Progenitor cell of endocrine pancreas (in vitro differentiated cells): ENCODE measurements around the gene XPNPEP3. TPM values are rescaled to one million over a fixed set of nuclear protein-coding genes. Genes with fewer than 3 reads are reported as not detected.

Experiments used
- DNase-seq: peaks from one replicate; pipeline ENCODE4 v3.0.0; 2021; ENCODE audit warnings: low spot score; ENCODE audit not compliant: unreplicated experiment
- H3K27ac Mint-ChIP-seq: 2 replicates; pipeline ENCODE4 v1.8.0; 2021; ENCODE audit warnings: mild to moderate bottlenecking, moderate library complexity, mixed read lengths
- H3K27me3 Mint-ChIP-seq: 2 replicates; pipeline ENCODE4 v1.8.0; 2021; ENCODE audit warnings: mixed read lengths
- H3K36me3 Mint-ChIP-seq: 2 replicates; pipeline ENCODE4 v1.8.0; 2022; ENCODE audit warnings: mixed read lengths; ENCODE audit not compliant: insufficient read depth
- H3K4me1 Mint-ChIP-seq: 2 replicates; pipeline ENCODE4 v1.8.0; 2021; ENCODE audit warnings: low read depth, mixed read lengths
- H3K4me3 Mint-ChIP-seq: 2 replicates; pipeline ENCODE4 v1.8.0; 2021; ENCODE audit warnings: low read depth, mild to moderate bottlenecking, moderate library complexity, mixed read lengths
- H3K9me3 Mint-ChIP-seq: 2 replicates; pipeline ENCODE4 v1.8.0; 2021; ENCODE audit warnings: low read depth, mixed read lengths
- total RNA-seq: library from RNA; stranded (reverse); gene quantifications from 2 replicates; pipeline ENCODE4 v1.2.1, GENCODE V29; 2021
- TF ChIP-seq, protein P1 (sequence below): fragments of 200-600 bp; sonication (generic); IDR thresholded peaks from one replicate; pipeline ENCODE4 v1.5.0; 2021; ENCODE audit warnings: antibody characterized with exemption, mild to moderate bottlenecking; ENCODE audit not compliant: unreplicated experiment

The XPNPEP3 gene
- total RNA-seq, 1 donor from 2014 or later = 23.1 TPM

DNA sequence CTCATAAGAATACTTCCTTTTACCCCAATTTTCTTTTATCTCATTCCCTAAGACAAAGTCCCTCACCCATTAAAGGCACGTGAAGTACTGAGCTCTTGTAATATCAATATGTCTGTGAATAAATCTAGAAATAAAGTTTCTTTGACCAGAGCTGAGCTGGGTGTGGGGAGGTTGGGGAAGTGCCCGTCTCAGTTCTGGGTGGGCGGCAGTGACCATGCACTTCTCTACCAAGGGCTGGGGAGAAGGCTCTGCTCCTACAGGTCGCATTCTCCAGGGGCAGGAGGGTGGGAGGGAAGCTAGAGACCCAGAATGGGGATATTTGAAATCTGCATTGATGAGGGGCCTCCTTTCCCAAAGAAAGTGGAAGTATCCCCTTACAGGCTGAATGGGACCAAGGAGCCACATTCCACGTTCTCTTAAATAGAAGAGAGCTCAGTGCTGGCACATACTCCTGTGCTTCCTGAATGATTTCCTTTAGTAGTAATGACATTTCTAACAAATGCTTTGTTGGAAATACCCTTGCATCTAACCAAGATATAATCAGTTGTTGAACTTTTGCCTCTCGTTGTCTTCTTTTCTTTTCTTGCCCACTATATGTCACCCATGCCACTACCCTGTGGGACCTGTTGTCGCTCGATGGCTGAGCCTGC lies 110.3 kb downstream of the XPNPEP3 start:
- TF ChIP-seq, protein P1, sequence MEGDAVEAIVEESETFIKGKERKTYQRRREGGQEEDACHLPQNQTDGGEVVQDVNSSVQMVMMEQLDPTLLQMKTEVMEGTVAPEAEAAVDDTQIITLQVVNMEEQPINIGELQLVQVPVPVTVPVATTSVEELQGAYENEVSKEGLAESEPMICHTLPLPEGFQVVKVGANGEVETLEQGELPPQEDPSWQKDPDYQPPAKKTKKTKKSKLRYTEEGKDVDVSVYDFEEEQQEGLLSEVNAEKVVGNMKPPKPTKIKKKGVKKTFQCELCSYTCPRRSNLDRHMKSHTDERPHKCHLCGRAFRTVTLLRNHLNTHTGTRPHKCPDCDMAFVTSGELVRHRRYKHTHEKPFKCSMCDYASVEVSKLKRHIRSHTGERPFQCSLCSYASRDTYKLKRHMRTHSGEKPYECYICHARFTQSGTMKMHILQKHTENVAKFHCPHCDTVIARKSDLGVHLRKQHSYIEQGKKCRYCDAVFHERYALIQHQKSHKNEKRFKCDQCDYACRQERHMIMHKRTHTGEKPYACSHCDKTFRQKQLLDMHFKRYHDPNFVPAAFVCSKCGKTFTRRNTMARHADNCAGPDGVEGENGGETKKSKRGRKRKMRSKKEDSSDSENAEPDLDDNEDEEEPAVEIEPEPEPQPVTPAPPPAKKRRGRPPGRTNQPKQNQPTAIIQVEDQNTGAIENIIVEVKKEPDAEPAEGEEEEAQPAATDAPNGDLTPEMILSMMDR = no peak
- peaks cover 3% of the 10 kb centered on the region for H3K4me1 Mint-ChIP-seq
- no peak overlapping the region for H3K4me3 Mint-ChIP-seq
- H3K27ac Mint-ChIP-seq = no peak overlapping the region
- H3K9me3 Mint-ChIP-seq = no peaks in the 10 kb centered on the region
- DNase-seq = no peak
- H3K27me3 Mint-ChIP-seq = no peaks in the 10 kb centered on the region
- H3K36me3 Mint-ChIP-seq = peaks cover 22% of the 10 kb centered on the region

DNA sequence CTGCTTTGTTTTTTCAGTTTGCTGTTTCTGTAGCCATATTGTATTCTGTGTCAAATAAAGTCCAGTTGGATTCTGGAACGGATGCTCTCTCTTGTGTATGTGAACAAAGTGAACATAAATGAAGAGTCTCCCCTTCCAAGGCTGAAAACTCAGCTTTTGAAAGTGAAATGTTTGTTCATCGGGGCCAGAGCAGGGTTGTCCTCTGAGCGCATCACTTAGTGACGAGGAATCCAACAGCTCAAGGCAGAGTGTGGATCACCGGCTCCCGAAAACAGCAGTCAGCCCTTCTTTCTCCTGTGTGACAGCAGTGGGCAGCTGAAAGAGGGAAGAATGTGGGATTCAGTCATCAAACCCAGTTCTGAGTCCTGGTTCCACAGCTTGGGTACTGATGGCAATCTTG lies 115.6 kb downstream of the XPNPEP3 start:
- no peaks in the 10 kb centered on the region for H3K27me3 Mint-ChIP-seq
- no peak for DNase-seq
- H3K4me3 Mint-ChIP-seq = no peak overlapping the region
- H3K27ac Mint-ChIP-seq = no peak overlapping the region
- peaks cover 3% of the 10 kb centered on the region for H3K4me1 Mint-ChIP-seq
- TF ChIP-seq, protein P1 = no peak
- H3K9me3 Mint-ChIP-seq = no peaks in the 10 kb centered on the region
- H3K36me3 Mint-ChIP-seq = peaks cover 16% of the 10 kb centered on the region

DNA sequence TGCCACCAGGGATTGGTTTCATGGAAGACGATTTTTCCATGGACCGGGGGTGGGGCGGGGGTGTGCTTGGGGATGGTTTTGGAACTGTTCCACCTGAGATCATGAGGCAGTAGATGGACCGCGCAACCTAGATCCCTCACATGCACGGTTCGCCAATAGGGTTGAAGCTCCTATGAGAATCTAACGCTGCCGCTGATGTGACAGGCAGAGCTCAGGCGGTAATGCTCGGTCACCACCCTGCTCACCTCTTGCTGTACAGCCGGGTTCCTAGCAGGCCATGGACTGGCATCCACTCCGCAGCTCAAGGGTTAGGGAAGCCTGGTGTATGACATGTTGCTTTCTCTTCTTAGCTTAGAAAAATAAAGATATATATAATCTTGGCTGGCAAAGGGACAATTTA lies 116.2 kb downstream of the XPNPEP3 start:
- Mint-ChIP-seq H3K9me3 (no peaks in the 10 kb centered on the region), H3K27ac (no peak overlapping the region), H3K36me3 (peaks cover 14% of the 10 kb centered on the region), H3K4me1 (peaks cover 3% of the 10 kb centered on the region), H3K4me3 (no peak overlapping the region), H3K27me3 (no peaks in the 10 kb centered on the region)
- DNase-seq = no peak
- TF ChIP-seq, protein P1 = no peak

DNA sequence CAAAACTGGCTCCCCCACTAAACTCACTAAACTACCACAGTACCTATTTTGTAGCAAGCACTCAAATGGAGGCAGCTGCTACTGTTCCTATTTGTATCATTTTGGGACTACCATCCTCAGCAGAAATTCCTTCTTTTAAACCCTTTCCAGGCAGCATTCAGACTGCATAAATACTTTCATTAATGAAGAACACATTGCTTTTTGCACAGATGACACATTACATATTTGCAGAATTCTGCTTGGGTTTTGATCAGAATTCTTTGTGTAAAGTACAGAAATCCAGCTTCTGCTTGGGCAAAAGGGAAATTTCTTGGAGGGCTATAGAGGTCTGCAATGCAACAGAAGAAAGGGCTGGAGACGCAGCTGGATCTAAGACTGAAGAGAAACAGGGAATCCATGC lies 118.4 kb downstream of the XPNPEP3 start:
- H3K9me3 Mint-ChIP-seq = no peaks in the 10 kb centered on the region
- H3K4me3 Mint-ChIP-seq = no peak overlapping the region
- peaks cover 1% of the 10 kb centered on the region for H3K4me1 Mint-ChIP-seq
- peaks cover 13% of the 10 kb centered on the region for H3K36me3 Mint-ChIP-seq
- TF ChIP-seq, protein P1 = no peak
- no peaks in the 10 kb centered on the region for H3K27me3 Mint-ChIP-seq
- DNase-seq = no peak
- H3K27ac Mint-ChIP-seq = no peak overlapping the region

DNA sequence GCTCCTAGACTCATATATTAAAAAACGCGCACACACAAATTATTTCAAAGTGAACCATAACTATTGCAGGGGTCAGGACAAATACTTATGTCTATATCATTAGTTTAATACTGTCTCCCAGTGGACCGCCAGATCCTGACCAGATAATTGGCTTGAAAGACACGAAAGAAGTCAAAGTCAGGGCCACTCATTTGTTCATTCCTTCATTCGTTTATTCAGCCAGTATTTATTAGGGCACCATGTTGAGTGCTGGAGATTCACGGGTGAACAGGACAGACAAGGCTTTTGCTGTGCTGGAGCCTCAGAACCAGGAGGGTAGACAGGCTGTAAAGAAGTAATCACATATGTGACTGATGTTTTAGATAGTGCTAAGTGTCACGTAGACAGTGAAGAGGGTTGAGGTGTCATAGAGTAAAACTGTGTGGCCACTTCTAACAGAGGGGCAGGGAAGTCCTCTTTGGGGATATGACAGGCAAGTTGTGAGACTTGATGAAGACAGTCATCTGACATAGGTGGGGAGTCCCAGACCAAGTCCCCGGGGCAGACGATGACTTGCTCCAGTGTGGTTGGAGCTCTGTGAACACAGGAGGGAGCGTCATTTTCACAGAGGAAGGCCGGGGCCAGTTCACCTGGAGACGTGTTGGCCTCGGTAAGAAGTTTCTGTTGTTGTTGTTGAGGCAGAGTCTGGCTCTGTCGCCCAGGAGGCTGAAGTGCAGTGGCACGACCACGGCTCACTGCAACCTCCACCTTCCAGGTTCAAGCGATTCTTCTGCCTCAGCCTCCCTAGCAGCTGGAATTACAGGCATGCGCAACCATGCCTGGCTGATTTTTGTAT lies 120.1 kb downstream of the XPNPEP3 start:
- Mint-ChIP-seq H3K4me1 (no peaks in the 10 kb centered on the region), H3K27ac (no peak overlapping the region), H3K4me3 (no peak overlapping the region), H3K36me3 (peaks cover 8% of the 10 kb centered on the region), H3K9me3 (no peaks in the 10 kb centered on the region), H3K27me3 (no peaks in the 10 kb centered on the region)
- TF ChIP-seq, protein P1 = no peak
- no peak for DNase-seq
